AG09309 (cell line): ENCODE results near the gene CYP21A2.

Experiments
- DNase-seq: peaks from one replicate; pipeline ENCODE4 v3.0.0-alpha.2; 2010; ENCODE audit warnings: low read depth
- H3K4me3 ChIP-seq: 2 replicates; pipeline ENCODE4 v1.5.1; 2011; ENCODE audit warnings: mild to moderate bottlenecking, low read depth, low read length, moderate library complexity; ENCODE audit not compliant: control insufficient read depth
- CTCF ChIP-seq: IDR thresholded peaks from 2 replicates; pipeline ENCODE4 v1.5.1; 2011; ENCODE audit warnings: mild to moderate bottlenecking, low read depth, low read length, inconsistent platforms; ENCODE audit not compliant: insufficient read depth, control insufficient read depth; ENCODE audit errors: missing control alignments

Gene CYP21A2

GRCh38 chr6:32081168-32081990, 43.2 kb downstream of the CYP21A2 start:
- no peak overlapping the region for H3K4me3 ChIP-seq
- peak; percentile 63 for DNase-seq
- TF ChIP-seq CTCF, result no peak

DNA sequence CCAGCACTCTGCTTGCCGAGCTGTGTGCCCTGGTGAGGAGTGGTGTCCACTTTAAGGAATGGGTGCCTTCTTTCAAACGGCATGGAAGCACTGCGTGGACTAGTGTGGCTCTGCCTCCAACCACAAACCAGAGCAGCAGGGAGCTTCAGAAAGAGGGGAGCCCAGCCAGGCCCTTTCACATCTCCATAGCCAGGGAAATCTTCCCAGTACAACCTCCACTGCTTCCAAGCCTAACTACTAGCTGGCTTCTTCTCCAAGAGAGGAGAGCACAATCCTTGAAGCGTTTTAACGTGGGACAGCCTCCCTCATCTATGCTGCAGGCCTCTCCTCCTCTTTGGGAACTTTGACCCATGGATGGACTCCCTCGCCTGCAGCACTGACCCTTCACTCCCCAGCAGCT, 44.3 kb downstream of the CYP21A2 start:
- no peak for DNase-seq
- no peak overlapping the region for H3K4me3 ChIP-seq
- TF ChIP-seq CTCF, result no peak

DNA sequence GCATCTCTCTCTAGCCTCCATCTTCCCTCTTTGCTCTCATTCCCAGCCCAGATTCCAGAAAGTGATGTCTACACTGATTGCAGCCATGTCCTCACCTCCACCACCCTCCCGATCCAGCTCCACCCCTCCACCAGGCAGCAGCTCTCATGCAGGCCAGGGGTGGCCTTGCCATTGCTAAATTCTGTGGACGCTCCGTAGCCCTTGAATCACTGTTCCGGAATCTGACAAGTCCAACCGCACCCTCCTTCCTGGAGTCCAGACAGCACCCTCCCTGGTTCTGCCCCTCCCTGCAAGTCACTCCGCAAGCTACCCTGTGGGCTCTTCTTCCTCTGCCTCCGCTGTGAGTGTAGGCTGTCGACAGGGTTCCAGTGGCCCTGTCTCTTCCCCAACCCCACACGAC, 44.7 kb downstream of the CYP21A2 start:
- no peak overlapping the region for H3K4me3 ChIP-seq
- no peak for TF ChIP-seq CTCF
- DNase-seq, result peak; percentile 85

DNA sequence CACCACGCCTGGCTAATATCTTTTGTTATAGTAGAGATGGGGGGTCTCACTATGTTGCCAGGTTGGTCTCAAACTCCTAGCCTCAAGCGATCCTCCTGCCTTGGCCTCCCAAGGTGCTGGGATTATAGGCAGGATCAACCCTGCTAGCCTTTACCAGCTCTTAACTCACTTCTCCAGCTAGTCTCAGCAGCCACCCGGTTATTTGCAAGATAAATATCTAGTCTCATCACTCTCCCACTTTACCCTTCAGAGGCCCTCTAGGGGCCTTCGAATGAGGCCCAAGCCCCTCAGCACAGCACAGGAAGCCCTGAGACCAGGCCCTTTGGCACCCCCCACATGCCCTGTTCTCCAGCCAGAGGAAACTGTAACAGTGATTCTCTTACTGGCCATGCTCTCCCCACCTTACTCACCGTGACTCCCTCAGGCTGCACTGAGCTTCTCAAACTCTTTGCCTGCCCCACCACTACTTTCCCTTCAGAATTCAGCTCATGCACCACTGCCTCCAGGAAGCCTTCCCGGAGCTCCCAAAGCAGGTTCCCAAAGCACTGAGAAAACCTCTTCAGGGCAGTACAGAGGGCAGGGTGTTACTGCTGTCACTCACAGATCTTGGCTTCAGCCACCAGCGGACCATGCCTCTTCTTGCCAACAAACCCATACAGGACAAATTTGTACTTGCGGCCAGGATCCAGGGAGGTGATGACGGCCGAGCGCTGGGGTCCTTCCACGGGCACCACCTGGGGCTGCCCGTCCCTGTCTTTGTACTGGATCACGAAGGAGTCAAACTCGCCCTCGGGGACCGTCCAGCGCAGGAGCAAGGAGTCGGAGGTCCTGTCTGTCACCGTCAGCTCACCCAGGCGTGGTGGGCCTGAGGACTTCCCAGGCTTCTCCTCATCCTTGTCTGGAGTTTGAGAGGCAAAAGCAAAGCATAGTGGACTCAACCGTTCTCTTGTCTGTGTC, 45.9 kb downstream of the CYP21A2 start:
- TF ChIP-seq CTCF, result no peak
- H3K4me3 ChIP-seq, result no peak overlapping the region
- DNase-seq, result no peak

GRCh38 chr6:32084780-32085179, 46.6 kb downstream of the CYP21A2 start:
- no peak overlapping the region for H3K4me3 ChIP-seq
- no peak for DNase-seq
- TF ChIP-seq CTCF, result no peak

GRCh38 chr6:32085759-32086459, 47.7 kb downstream of the CYP21A2 start:
- no peak for TF ChIP-seq CTCF
- no peak for DNase-seq
- no peak overlapping the region for H3K4me3 ChIP-seq
